GM18508 (cell line): Measurements from ENCODE around the gene SERINC5.

ENCODE experiments used
- ATAC-seq: cut with Tn5 transposase; IDR thresholded peaks from one replicate; pipeline ENCODE4 v1.9.1; 2021; ENCODE audit warnings: moderate number of reproducible peaks; ENCODE audit not compliant: insufficient read depth, unreplicated experiment

Gene SERINC5

GRCh38 chr5:80076131-80077050 lies 179.5 kb downstream of the SERINC5 start:
- no peak for ATAC-seq

- no peak for ATAC-seq
These were observed 183.5 kb downstream of the SERINC5 start for GRCh38 chr5:80072103-80073073.

- ATAC-seq: no peak
These were observed 184.3 kb downstream of the SERINC5 start for GRCh38 chr5:80071510-80072021.

- no peak for ATAC-seq
These were observed 185.4 kb downstream of the SERINC5 start for GRCh38 chr5:80070338-80071056.

GRCh38 chr5:80069918-80070318 lies 185.9 kb downstream of the SERINC5 start:
- no peak for ATAC-seq

- ATAC-seq: no peak
These were observed 186.5 kb downstream of the SERINC5 start for GRCh38 chr5:80069251-80069800.

GRCh38 chr5:80068775-80069174 lies 187.1 kb downstream of the SERINC5 start:
- ATAC-seq: no peak

GRCh38 chr5:80068246-80068636 lies 187.6 kb downstream of the SERINC5 start:
- ATAC-seq: no peak

GRCh38 chr5:80067531-80068245 lies 188.2 kb downstream of the SERINC5 start:
- no peak for ATAC-seq

GRCh38 chr5:80067016-80067415 lies 188.8 kb downstream of the SERINC5 start:
- ATAC-seq: no peak

- no peak for ATAC-seq
These were observed 191.7 kb downstream of the SERINC5 start for GRCh38 chr5:80064124-80064523.
